ENCODE measurements around the gene CNTFR. TPM values are rescaled to one million over a fixed set of nuclear protein-coding genes. Genes with fewer than 3 reads are reported as not detected.

CNTFR gene
- total RNA-seq, 2 experiments from 2014 or later: not detected

DNA sequence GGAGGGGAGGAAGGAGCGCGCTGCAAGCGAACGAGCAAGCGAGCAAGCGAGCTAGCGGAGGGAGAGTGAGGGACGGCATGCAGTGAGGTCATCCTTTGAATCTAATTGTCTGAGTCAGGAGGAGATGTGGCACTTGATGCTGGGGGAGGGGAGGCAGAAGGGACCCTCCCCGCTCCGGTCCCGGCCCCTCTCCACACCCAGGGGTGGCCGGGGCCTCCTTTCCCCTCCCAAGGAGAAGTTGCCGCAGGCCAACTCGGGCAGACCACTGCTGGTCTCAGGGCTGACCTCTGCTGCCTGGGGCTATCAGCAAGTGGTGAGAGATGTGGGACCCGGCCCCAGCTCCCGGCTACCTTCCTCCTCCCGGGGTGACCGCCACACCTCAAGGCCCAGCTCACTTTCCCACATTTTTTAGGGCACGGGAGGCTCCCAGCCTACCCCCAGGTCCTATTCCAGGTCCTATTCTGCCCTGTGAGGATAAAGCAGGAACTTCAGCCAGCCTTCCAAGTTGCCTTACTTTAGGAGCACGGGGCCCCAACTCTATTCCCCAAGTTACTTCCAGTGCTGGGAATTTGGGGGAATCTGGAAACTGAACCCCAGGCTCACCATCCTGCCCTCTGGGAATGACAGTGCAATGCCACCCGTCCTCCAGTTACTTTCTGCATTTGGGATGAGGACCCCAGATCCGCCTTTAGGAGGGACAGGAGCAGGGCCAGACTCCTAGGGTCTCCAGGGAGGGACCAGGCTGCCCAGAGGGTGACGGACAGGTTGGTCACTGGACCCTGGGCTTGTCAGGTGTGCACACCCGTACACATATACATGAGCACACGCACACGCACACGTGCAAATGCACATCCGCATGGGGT lies 11.1 kb downstream of the CNTFR start:
- no TSS peak for BruUV-seq (replicated peaks)
- no peak overlapping the region for H3K4me2 ChIP-seq (ENCODE audit: low read length)
- ChIA-PET CTCF (ENCODE audit: unreplicated experiment) (no interaction called here), POLR2A (interaction anchor here (0.6 kb wide), 1 partner anchor 118 kb away, joined by 3 read pairs; no protein-coding TSS in a partner anchor)
- no peak overlapping the region for H3K4me3 ChIP-seq (ENCODE audit: low read depth, low read length, poor library complexity, severe bottlenecking)
- H2AFZ ChIP-seq (ENCODE audit: low read length): no peak overlapping the region
- DNase-seq (ENCODE audit: low spot score): no peak
- no peaks in the 10 kb centered on the region for H3K9me2 ChIP-seq (ENCODE audit: insufficient read depth, low read length)
- no peaks in the 10 kb centered on the region for H3K79me2 ChIP-seq (ENCODE audit: insufficient read depth, low read depth, low read length)
- H3K9me3 ChIP-seq (ENCODE audit: low read length): no peaks in the 10 kb centered on the region
- H3K4me1 ChIP-seq (ENCODE audit: insufficient read depth, low read length, poor library complexity, severe bottlenecking): no peaks in the 10 kb centered on the region
- H3K27ac ChIP-seq (ENCODE audit: low read depth, low read length, poor library complexity, severe bottlenecking): no peak overlapping the region
- no peak for TF ChIP-seq CTCF (conservative IDR thresholded peaks at IDR 0.05; ENCODE audit: low read length)
- TF ChIP-seq EZH2phosphoT487 (IDR thresholded peaks at IDR 0.05; ENCODE audit: borderline replicate concordance, low read depth, low read length): no peak
- H3K36me3 ChIP-seq (ENCODE audit: insufficient read depth, low read length): no peaks in the 10 kb centered on the region
- intact Hi-C loops (cut with micrococcal nuclease; ENCODE audit: unreplicated experiment): no loop called here
- no peaks in the 10 kb centered on the region for H4K20me1 ChIP-seq (ENCODE audit: insufficient read depth, low read length)

DNA sequence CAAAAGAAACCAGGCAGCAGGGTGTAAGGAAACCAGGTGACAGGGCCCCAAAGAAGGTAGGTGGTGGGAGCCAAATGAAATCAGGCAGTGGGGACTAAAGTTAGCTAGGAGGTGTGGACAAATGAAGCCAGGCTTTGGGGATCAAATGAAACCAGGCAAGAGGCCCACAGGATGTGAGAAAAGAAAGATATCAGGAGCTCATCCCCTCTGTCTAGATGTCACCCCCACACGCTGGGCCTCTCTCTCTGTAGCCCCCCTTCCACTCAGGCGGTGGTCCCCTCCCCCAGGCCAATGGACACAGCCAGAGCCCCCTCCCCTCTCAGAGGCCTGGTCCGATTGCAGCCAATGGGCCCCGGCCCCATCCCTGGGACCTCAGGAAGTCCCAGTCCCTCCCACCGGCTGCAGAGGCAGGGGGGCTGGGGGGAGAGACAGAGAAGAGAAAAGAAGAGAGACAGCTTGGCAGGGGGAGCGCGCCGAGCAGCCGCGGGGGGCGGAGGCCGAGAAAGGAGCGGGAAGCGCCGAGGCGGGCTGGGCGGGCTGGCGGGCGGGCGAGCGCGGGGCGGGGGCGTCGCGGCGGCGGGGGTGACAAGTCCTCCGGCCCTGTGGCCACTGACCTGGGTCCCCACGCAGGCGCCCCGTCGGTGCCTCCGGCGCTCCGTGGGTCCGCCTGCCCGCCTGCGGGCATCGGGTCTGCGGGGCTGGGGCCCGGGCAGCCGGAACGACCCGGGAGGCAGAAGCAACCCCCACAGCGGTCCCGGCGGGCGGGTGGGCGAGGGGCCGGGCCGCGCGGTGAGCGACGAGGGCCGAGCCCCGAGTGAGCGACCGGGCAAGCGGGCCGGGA lies 11.9 kb downstream of the CNTFR start:
- POLR2A ChIA-PET: no interaction called here
- BruUV-seq (replicated peaks): no TSS peak
- Histone ChIP-seq H3K27ac (ENCODE audit: low read depth, low read length, poor library complexity, severe bottlenecking) (no peak overlapping the region), H4K20me1 (ENCODE audit: insufficient read depth, low read length) (no peaks in the 10 kb centered on the region), H3K9me2 (ENCODE audit: insufficient read depth, low read length) (no peaks in the 10 kb centered on the region), H2AFZ (ENCODE audit: low read length) (no peak overlapping the region), H3K9me3 (ENCODE audit: low read length) (no peaks in the 10 kb centered on the region), H3K4me2 (ENCODE audit: low read length) (no peak overlapping the region), H3K4me1 (ENCODE audit: insufficient read depth, low read length, poor library complexity, severe bottlenecking) (no peaks in the 10 kb centered on the region), H3K79me2 (ENCODE audit: insufficient read depth, low read depth, low read length) (no peaks in the 10 kb centered on the region), H3K4me3 (ENCODE audit: low read depth, low read length, poor library complexity, severe bottlenecking) (no peak overlapping the region), H3K36me3 (ENCODE audit: insufficient read depth, low read length) (no peaks in the 10 kb centered on the region)
- CTCF ChIA-PET (ENCODE audit: unreplicated experiment): no interaction called here
- TF ChIP-seq EZH2phosphoT487 (IDR thresholded peaks at IDR 0.05; ENCODE audit: borderline replicate concordance, low read depth, low read length) (no peak), CTCF (conservative IDR thresholded peaks at IDR 0.05; ENCODE audit: low read length) (no peak)
- intact Hi-C loops (cut with micrococcal nuclease; ENCODE audit: unreplicated experiment): no loop called here
- no peak for DNase-seq (ENCODE audit: low spot score)

Measured in OCI-LY7 (cell line).